OCI-LY3 (cell line): ENCODE data around the gene BAZ1A.

ENCODE experiments used
- CTCF ChIP-seq: fragments of 200-600, 300-600 bp; sonication (generic); IDR thresholded peaks from 2 replicates; pipeline ENCODE4 v1.5.1; 2014; ENCODE audit warnings: antibody characterized with exemption, low read length, low read depth
- EZH2phosphoT487 ChIP-seq: fragments of 200-600 bp; shearing (Covaris generic); IDR thresholded peaks from 2 replicates; pipeline ENCODE4 v1.6.1; 2018; ENCODE audit warnings: antibody characterized with exemption, mixed run types, low read depth

DNA sequence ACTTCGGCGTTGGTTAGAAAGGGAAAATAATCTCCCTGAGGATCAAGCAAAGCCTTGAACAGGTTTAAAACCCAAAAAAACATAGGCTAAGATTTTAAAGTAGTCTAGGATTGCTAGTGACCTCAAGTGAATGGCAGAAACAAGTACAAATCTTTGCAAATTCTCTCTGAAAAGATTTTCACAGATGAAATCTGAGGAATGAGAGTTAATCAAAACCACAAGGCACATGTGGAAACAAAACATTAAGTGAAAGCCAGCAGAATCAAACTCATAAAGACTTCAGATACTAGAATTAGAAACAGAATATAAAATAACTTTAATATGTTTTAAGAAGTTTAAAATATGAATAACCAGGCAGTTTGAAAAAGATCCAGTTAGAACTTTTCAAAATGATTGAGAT, 108.6 kb downstream of the BAZ1A start:
- TF ChIP-seq CTCF: no peak
- no peak for TF ChIP-seq EZH2phosphoT487
